ENCODE results near the gene NLE1. TPM values are rescaled to one million over a fixed set of nuclear protein-coding genes. Genes with fewer than 3 reads are reported as not detected.
"Not testable (repeated sequence)": the region's sequence is repeated elsewhere in the genome, so short reads cannot be mapped to it uniquely, and the experiment has no call there.

Gene NLE1
- total RNA-seq, 2 experiments from 2014 or later = 30.3 to 34.1 TPM

DNA sequence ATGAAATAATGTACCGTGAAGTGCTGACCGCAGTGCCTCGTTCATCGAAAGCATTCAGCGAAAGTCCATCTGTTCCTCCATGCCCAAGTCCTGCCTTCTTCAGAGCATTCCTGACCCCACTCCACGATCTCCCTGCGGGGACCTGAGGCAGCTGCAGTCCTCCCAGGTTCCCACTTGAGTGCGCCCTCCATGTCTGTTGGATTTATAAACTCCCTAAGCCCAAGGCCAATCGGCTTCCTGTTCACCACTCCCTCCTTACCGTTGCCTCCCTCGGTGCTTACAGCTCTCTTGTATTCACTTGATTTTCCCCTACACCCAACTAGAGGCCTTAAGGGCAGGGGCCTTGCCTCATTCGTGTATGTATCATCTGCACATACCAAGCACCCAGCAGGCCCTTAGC is 25.3 kb downstream of the NLE1 start:
- Histone ChIP-seq H3K4me1 (ENCODE audit: insufficient read depth, low read length, poor library complexity, severe bottlenecking) (peaks cover 10% of the 10 kb centered on the region), H3K9me3 (ENCODE audit: low read length) (no peaks in the 10 kb centered on the region), H3K36me3 (ENCODE audit: insufficient read depth, low read length) (peaks cover 28% of the 10 kb centered on the region), H3K4me2 (ENCODE audit: low read length) (no peak overlapping the region), H4K20me1 (ENCODE audit: insufficient read depth, low read length) (no peaks in the 10 kb centered on the region), H3K9me2 (ENCODE audit: insufficient read depth, low read length) (no peaks in the 10 kb centered on the region), H3K4me3 (ENCODE audit: low read depth, low read length, poor library complexity, severe bottlenecking) (no peak overlapping the region), H2AFZ (ENCODE audit: low read length) (no peak overlapping the region), H3K79me2 (ENCODE audit: insufficient read depth, low read depth, low read length) (peaks cover 15% of the 10 kb centered on the region; the same call in 1 of the 2 replicates), H3K27ac (ENCODE audit: low read depth, low read length, poor library complexity, severe bottlenecking) (no peak overlapping the region)
- ChIA-PET POLR2A (no interaction called here), CTCF (ENCODE audit: unreplicated experiment) (no interaction called here)
- intact Hi-C loops (cut with micrococcal nuclease; ENCODE audit: unreplicated experiment) = loop anchor here (5.0 to 10.0 kb wide), 3 partner anchors 135 to 692 kb away; partner anchors contain the start of gene LIG3
- DNase-seq (ENCODE audit: low spot score) = no peak
- no TSS peak for BruUV-seq (replicated peaks)
- TF ChIP-seq, protein P1, sequence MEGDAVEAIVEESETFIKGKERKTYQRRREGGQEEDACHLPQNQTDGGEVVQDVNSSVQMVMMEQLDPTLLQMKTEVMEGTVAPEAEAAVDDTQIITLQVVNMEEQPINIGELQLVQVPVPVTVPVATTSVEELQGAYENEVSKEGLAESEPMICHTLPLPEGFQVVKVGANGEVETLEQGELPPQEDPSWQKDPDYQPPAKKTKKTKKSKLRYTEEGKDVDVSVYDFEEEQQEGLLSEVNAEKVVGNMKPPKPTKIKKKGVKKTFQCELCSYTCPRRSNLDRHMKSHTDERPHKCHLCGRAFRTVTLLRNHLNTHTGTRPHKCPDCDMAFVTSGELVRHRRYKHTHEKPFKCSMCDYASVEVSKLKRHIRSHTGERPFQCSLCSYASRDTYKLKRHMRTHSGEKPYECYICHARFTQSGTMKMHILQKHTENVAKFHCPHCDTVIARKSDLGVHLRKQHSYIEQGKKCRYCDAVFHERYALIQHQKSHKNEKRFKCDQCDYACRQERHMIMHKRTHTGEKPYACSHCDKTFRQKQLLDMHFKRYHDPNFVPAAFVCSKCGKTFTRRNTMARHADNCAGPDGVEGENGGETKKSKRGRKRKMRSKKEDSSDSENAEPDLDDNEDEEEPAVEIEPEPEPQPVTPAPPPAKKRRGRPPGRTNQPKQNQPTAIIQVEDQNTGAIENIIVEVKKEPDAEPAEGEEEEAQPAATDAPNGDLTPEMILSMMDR (conservative IDR thresholded peaks at IDR 0.05; ENCODE audit: low read length) = no peak
- TF ChIP-seq EZH2phosphoT487 (IDR thresholded peaks at IDR 0.05; ENCODE audit: borderline replicate concordance, low read depth, low read length) = no peak

DNA sequence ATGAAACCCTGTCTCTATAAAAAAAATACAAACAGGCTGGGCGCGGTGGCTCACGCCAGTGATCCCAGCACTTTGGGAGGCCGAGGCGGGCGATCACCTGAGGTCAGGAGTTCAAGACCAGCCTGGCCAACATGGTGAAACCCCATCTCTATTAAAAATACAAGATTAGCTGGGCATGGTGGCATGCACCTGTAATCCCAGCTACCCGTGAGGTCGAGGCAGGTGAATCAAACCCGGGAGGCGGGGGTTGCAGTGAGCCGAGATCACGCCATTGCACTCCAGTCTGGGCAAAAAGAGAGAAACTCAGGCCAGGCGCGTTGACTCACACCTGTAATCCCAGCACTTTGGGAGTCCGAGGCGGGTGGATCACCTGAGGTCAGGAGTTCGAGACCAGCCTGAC is 31.3 kb downstream of the NLE1 start:
- H2AFZ ChIP-seq (ENCODE audit: low read length); H3K9me2 ChIP-seq (ENCODE audit: insufficient read depth, low read length); POLR2A ChIA-PET; CTCF ChIA-PET (ENCODE audit: unreplicated experiment); DNase-seq (ENCODE audit: low spot score); H3K4me1 ChIP-seq (ENCODE audit: insufficient read depth, low read length, poor library complexity, severe bottlenecking); H3K4me3 ChIP-seq (ENCODE audit: low read depth, low read length, poor library complexity, severe bottlenecking); H3K27ac ChIP-seq (ENCODE audit: low read depth, low read length, poor library complexity, severe bottlenecking); H3K79me2 ChIP-seq (ENCODE audit: insufficient read depth, low read depth, low read length); H3K4me2 ChIP-seq (ENCODE audit: low read length); BruUV-seq (replicated peaks); H3K9me3 ChIP-seq (ENCODE audit: low read length); H4K20me1 ChIP-seq (ENCODE audit: insufficient read depth, low read length): not testable (repeated sequence)
- intact Hi-C loops (cut with micrococcal nuclease; ENCODE audit: unreplicated experiment) = loop anchor here (10.0 kb wide), 2 partner anchors 276 to 686 kb away; no protein-coding TSS in a partner anchor
- peaks cover 36% of the 10 kb centered on the region for H3K36me3 ChIP-seq (ENCODE audit: insufficient read depth, low read length)

DNA sequence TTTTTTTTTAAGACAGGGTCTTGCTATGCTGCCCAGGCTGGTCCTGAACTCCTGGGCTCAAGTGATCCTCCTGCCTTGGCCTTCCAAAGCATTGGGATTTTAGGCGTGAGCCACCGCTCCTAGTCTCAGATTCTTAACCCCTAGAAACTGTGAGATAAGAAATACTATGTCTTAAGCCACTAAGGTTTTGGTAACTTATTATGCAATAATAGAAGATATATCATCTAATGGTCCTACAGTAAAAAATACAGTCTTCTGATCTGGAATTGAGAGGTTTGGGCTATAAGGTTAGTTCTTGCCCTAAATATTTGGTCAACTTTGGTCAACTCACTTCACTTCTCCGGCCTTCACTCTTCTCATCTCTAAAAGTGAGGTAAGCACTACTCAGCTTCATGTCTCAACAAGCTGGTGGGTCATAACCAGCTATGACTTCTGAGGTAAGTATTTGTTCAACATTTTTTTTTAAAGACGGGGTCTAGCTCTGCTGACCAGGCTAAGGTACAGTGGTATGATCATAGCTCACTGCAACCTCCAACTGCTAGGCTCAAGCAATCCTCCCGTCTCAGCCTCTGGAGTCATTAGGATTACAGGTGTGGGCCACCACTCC is 37.2 kb downstream of the NLE1 start:
- H3K4me2 ChIP-seq (ENCODE audit: low read length) = no peak overlapping the region
- H2AFZ ChIP-seq (ENCODE audit: low read length) = no peak overlapping the region
- H3K79me2 ChIP-seq (ENCODE audit: insufficient read depth, low read depth, low read length) = no peaks in the 10 kb centered on the region
- no peak overlapping the region for H3K4me3 ChIP-seq (ENCODE audit: low read depth, low read length, poor library complexity, severe bottlenecking)
- no peaks in the 10 kb centered on the region for H3K4me1 ChIP-seq (ENCODE audit: insufficient read depth, low read length, poor library complexity, severe bottlenecking)
- ChIA-PET POLR2A (interaction anchor here (1.2 kb wide), 1 partner anchor 14 kb away, joined by 3 read pairs; no protein-coding TSS in a partner anchor), CTCF (ENCODE audit: unreplicated experiment) (no interaction called here)
- no TSS peak for BruUV-seq (replicated peaks)
- no peak for DNase-seq (ENCODE audit: low spot score)
- H3K9me2 ChIP-seq (ENCODE audit: insufficient read depth, low read length) = no peaks in the 10 kb centered on the region
- H3K36me3 ChIP-seq (ENCODE audit: insufficient read depth, low read length) = peaks cover 70% of the 10 kb centered on the region
- no peaks in the 10 kb centered on the region for H3K9me3 ChIP-seq (ENCODE audit: low read length)
- H4K20me1 ChIP-seq (ENCODE audit: insufficient read depth, low read length) = no peaks in the 10 kb centered on the region
- intact Hi-C loops (cut with micrococcal nuclease; ENCODE audit: unreplicated experiment) = no loop called here
- no peak overlapping the region for H3K27ac ChIP-seq (ENCODE audit: low read depth, low read length, poor library complexity, severe bottlenecking)
- TF ChIP-seq EZH2phosphoT487 (IDR thresholded peaks at IDR 0.05; ENCODE audit: borderline replicate concordance, low read depth, low read length) = no peak
- TF ChIP-seq, protein P1 (conservative IDR thresholded peaks at IDR 0.05; ENCODE audit: low read length) = no peak

Data from OCI-LY7 (cell line).